Right atrium auricular region (tissue), 2 donors: ENCODE measurements around the gene CPLX1. TPM values are rescaled to one million over a fixed set of nuclear protein-coding genes. Genes with fewer than 3 reads are reported as not detected.

Experiments used
- DNase-seq: peaks from one replicate; pipeline ENCODE4 v3.0.0-alpha.2; 2019; ENCODE audit warnings: low spot score
- H3K27ac ChIP-seq, 2 donors: fragments of 200-600 bp; sonication (generic); 1 replicate in 1 of 2; 2 replicates in 1 of 2; pipeline ENCODE4 v1.5.1; 2016 to 2019
- H3K27me3 ChIP-seq, 2 donors: fragments of 200-600 bp; sonication (generic); one replicate each; pipeline versions ENCODE4 v1.5.1 to v1.6.0; 2017 to 2019
- H3K36me3 ChIP-seq: fragments of 200-600 bp; sonication (generic); one replicate; pipeline ENCODE4 v1.5.1; 2016
- H3K4me1 ChIP-seq, 2 donors: fragments of 200-600 bp; sonication (generic); one replicate each; pipeline versions ENCODE4 v1.5.1 to v1.6.0; 2017 to 2019
- H3K4me3 ChIP-seq, 2 donors: fragments of 200-600 bp; sonication (generic); 1 replicate in 1 of 2; 2 replicates in 1 of 2; pipeline ENCODE4 v1.5.1; 2017 to 2019; ENCODE audit warnings: mild to moderate bottlenecking in 1 of 2, moderate library complexity in 1 of 2
- H3K9me3 ChIP-seq, 2 donors: fragments of 200-600 bp; sonication (generic); one replicate each; pipeline ENCODE4 v1.5.1; 2019
- total RNA-seq, 2 donors: library from RNA; depleted of rRNA; stranded (reverse); fragments of >200 nt; gene quantifications; one replicate each; pipeline ENCODE4 v1.1.0, GENCODE V29; 2016
- TF ChIP-seq, protein P1 (sequence below), 2 donors: fragments of 200-600 bp; sonication (generic); IDR thresholded peaks; one replicate each; pipeline ENCODE4 v1.5.1; 2019; ENCODE audit warnings: antibody characterized with exemption in 2 of 2

Gene CPLX1
- total RNA-seq, 2 donors from 2014 or later: 0.98 to 2.3 TPM

DNA sequence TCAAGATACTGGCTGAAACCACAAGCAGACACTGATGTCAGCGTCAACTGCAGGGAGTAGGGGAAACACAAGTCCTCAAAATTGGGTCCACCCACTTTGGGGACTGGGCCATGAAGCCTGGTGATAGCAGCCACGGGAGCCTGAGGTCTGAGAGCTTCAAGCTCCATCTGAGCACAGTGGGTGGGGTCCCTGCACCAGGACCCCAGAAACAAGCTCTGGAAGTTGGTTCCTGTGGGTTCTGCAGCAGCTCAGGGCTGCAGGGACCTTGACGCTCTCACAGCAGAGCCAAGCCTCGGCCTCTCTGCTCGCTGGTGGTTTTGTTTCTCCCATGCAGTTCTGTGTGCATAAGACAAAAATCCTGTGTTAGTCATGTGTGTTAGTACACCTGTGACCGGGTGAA lies 54.5 kb downstream of the CPLX1 start:
- no peak for DNase-seq
- H3K4me1 ChIP-seq: peaks cover 0 to 59% of the 10 kb centered on the region in 2 donors

DNA sequence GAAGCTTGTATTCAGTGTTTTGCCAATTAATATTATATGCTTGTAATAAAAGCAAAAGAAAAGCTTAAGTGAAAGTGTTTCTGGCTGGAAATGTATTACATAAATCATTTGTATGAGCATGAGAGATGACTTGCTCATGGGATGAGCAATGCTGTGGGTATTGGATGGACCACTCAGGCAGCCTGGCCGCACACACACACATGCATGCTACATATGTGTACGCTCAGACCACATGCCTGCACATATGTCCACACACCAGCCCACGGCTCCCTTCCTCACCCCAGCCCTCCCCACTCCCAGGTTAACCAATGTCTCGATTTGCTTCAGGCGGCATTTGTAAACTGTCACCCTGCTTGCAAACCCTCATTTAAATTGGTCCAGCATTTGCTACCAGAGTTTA lies 55.9 kb downstream of the CPLX1 start:
- no peaks in the 10 kb centered on the region for H3K9me3 ChIP-seq
- DNase-seq: no peak
- no peak overlapping the region for H3K27ac ChIP-seq
- no peak overlapping the region for H3K4me3 ChIP-seq
- H3K36me3 ChIP-seq: peaks cover 68% of the 10 kb centered on the region
- TF ChIP-seq, protein P1, sequence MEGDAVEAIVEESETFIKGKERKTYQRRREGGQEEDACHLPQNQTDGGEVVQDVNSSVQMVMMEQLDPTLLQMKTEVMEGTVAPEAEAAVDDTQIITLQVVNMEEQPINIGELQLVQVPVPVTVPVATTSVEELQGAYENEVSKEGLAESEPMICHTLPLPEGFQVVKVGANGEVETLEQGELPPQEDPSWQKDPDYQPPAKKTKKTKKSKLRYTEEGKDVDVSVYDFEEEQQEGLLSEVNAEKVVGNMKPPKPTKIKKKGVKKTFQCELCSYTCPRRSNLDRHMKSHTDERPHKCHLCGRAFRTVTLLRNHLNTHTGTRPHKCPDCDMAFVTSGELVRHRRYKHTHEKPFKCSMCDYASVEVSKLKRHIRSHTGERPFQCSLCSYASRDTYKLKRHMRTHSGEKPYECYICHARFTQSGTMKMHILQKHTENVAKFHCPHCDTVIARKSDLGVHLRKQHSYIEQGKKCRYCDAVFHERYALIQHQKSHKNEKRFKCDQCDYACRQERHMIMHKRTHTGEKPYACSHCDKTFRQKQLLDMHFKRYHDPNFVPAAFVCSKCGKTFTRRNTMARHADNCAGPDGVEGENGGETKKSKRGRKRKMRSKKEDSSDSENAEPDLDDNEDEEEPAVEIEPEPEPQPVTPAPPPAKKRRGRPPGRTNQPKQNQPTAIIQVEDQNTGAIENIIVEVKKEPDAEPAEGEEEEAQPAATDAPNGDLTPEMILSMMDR (IDR thresholded peaks at IDR 0.05): no peak
- no peaks in the 10 kb centered on the region for H3K27me3 ChIP-seq
- H3K4me1 ChIP-seq: peaks cover 0 to 48% of the 10 kb centered on the region in 2 donors

More for the DNA sequence above, 54.5 kb downstream of the CPLX1 start:
- Histone ChIP-seq H3K27me3 (no peaks in the 10 kb centered on the region), H3K9me3 (no peaks in the 10 kb centered on the region), H3K36me3 (peaks cover 66% of the 10 kb centered on the region), H3K4me3 (no peak overlapping the region), H3K27ac (peak overlapping the region; percentile 29 to 73)
- TF ChIP-seq, protein P1 (IDR thresholded peaks at IDR 0.05): no peak

DNA sequence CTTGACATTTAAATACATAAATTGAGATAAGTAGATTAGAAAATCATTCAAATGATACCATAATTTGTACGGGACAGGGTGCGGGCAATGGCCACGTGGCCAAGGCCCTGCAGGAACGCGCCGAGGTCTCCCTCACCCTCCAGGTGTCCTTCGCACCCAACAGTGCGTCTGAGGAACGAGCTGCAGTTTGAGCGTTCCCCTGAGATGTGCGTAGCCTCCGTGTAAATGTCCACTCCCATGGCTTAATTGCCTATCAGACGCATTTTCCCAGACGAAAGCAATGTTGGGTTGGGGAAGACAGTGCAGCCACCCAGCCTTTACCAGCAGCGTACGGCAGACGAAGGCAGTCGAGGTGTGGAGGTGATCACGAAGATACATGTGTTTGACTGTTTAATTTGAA lies 56.4 kb downstream of the CPLX1 start:
- no peak overlapping the region for H3K27ac ChIP-seq
- TF ChIP-seq, protein P1 (IDR thresholded peaks at IDR 0.05): no peak
- peaks cover 66% of the 10 kb centered on the region for H3K36me3 ChIP-seq
- H3K9me3 ChIP-seq: no peaks in the 10 kb centered on the region
- H3K4me1 ChIP-seq: peaks cover 0 to 43% of the 10 kb centered on the region in 2 donors
- H3K4me3 ChIP-seq: no peak overlapping the region
- H3K27me3 ChIP-seq: no peaks in the 10 kb centered on the region
- no peak for DNase-seq

DNA sequence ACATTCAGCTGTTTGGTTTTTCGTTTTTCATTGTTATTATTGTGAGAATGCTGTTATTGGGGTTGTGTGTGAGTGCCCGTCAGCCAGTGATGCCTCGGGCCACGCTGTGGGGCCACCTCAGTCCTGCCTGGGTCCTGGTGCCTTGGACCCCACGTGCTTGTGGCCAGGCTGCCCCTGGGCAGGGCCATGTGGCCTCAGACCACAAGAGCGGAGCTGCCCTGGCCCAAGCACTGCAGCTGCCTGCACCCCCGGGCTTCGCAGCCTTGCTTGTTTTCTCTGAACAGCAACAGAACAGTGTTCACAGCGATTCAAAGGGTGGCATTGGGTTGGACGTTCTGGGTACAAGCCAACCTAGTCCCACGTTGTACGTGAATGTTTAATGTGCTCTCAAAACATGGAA lies 56.9 kb downstream of the CPLX1 start:
- no peak overlapping the region for H3K27ac ChIP-seq
- H3K4me3 ChIP-seq: no peak overlapping the region
- peaks cover 0 to 39% of the 10 kb centered on the region in 2 donors for H3K4me1 ChIP-seq
- TF ChIP-seq, protein P1 (IDR thresholded peaks at IDR 0.05): no peak
- peaks cover 67% of the 10 kb centered on the region for H3K36me3 ChIP-seq
- no peak for DNase-seq
- no peaks in the 10 kb centered on the region for H3K27me3 ChIP-seq
- H3K9me3 ChIP-seq: no peaks in the 10 kb centered on the region

DNA sequence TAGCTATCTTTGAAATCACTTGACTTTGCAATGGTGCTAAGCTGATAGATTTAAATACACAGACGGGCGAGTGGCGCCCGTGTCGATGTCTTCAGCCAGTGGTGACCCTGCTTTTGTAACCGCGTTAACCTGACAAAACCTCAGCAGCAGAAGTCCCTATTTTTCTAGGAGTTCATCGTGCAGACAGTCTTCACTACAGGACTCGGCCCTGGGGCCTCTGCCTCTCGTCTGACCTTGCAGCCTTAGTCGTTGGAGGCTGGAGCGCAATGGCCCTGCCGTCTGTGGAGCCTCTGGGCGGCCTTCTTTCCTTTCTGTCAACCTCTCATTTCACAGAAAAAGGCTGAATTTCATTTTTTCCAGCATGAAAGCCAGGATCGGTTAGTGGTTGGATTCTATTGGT lies 57.9 kb downstream of the CPLX1 start:
- H3K36me3 ChIP-seq: peaks cover 72% of the 10 kb centered on the region
- TF ChIP-seq, protein P1 (IDR thresholded peaks at IDR 0.05): no peak
- H3K27me3 ChIP-seq: no peaks in the 10 kb centered on the region
- H3K27ac ChIP-seq: no peak overlapping the region
- peaks cover 0 to 30% of the 10 kb centered on the region in 2 donors for H3K4me1 ChIP-seq
- no peak for DNase-seq
- H3K9me3 ChIP-seq: no peaks in the 10 kb centered on the region
- H3K4me3 ChIP-seq: no peak overlapping the region

DNA sequence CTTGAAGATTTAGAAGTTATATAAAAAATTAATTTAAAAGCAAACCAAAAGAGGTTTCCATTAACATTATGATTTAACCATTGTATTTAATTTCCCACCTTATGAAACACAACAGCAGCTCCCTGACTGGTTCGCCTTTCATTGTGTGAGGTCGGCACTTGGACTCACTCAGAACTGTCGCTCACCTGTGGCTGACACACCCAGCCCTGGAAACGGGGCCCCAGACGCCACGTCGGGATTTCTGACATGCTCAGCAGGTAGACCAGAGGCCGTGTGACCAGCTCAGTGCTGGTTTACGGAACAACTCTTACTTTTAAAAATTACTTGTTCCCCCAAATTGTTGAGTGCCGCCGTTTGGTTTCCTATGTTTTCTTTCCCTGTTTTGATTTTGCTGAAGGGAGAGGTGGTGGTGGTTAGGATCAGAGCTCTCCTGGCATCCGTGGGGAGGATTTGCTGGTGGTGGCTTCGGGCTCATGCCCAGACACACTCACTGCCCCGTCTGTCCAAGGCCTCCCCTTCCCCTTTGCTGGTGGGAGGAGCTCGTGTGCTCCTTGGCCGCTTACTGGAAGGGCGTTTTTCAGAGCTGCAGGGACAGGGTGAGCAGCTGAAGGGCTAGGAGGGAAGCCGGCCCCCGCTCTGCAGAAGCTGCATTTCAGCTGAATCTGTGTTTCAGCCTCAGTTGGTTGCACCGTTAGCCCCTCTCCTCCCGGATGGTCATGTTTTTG lies 59.2 kb downstream of the CPLX1 start:
- H3K4me3 ChIP-seq: no peak overlapping the region
- TF ChIP-seq, protein P1 (IDR thresholded peaks at IDR 0.05): no peak
- H3K9me3 ChIP-seq: no peaks in the 10 kb centered on the region
- H3K36me3 ChIP-seq: peaks cover 80% of the 10 kb centered on the region
- H3K27ac ChIP-seq: no peak overlapping the region
- no peak for DNase-seq
- H3K4me1 ChIP-seq: peaks cover 0 to 17% of the 10 kb centered on the region in 2 donors
- no peaks in the 10 kb centered on the region for H3K27me3 ChIP-seq
